ENCODE results near the gene PRMT1.

DNA sequence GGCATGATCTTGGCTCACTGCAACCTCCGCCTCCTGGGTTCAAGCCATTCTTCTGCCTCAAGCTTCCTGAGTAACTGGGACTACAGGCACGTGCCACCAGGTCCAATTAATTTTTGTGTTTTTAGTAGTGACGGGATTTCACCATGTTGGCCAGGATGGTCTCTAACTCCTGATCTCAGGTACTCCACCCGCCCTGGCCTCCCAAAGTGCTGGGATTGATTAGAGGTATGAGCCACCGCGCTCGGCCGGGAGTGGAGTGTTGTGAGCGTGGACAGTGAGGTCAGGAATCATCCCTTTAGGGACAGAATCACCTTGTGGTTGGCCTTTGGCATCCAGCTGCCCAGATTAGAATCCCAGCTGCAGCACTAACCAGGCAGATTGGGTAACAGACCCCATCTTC, 47.4 kb upstream of the PRMT1 start:
- TF ChIP-seq, protein P1, sequence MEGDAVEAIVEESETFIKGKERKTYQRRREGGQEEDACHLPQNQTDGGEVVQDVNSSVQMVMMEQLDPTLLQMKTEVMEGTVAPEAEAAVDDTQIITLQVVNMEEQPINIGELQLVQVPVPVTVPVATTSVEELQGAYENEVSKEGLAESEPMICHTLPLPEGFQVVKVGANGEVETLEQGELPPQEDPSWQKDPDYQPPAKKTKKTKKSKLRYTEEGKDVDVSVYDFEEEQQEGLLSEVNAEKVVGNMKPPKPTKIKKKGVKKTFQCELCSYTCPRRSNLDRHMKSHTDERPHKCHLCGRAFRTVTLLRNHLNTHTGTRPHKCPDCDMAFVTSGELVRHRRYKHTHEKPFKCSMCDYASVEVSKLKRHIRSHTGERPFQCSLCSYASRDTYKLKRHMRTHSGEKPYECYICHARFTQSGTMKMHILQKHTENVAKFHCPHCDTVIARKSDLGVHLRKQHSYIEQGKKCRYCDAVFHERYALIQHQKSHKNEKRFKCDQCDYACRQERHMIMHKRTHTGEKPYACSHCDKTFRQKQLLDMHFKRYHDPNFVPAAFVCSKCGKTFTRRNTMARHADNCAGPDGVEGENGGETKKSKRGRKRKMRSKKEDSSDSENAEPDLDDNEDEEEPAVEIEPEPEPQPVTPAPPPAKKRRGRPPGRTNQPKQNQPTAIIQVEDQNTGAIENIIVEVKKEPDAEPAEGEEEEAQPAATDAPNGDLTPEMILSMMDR (IDR thresholded peaks at IDR 0.05; ENCODE audit: low read length) = no peak
- TF ChIP-seq EZH2 (IDR thresholded peaks at IDR 0.05; ENCODE audit: borderline replicate concordance, low read length) = no peak

Measured in OCI-LY1 (cell line).